NCI-H226 (cell line): ENCODE measurements around the gene TBATA.
"Not testable (repeated sequence)": the region's sequence is repeated elsewhere in the genome, so short reads cannot be mapped to it uniquely, and the experiment has no call there.

Experiments
- DNase-seq: peaks from one replicate; pipeline ENCODE4 v3.0.0-alpha.2; 2015

TBATA gene

DNA sequence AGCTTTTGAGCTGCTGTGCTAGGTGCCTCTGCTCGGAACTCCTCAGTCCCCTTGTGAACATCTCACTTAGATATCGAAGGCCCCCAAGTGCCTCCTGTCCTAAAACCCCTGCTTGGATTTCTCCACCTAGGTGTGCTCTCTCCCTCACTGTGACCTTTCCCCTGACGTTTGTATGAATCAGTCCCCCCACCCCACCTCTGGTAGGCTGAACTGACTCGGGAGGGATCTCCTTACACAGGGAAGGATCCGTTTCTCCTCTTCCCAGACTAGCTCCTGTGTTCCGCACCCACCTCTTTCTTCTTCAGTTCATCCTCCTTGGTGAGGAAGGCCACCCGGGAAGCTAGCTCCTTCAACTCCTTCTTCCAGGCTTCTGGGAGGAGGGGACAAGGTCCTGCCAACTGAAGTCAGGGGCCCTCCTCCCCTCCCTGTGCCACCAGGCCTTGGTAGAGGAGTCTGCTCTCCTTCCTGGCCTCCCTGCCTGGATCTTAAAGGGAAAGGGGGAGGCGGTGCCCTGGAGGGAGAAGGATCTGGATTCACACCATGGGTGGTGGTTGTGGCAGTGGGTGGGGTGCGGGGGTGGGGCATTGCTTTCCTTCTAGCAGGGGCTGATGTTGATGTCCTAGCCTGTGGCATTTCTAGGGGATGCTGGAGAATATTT, 6.8 kb downstream of the TBATA start:
- no peak for DNase-seq

DNA sequence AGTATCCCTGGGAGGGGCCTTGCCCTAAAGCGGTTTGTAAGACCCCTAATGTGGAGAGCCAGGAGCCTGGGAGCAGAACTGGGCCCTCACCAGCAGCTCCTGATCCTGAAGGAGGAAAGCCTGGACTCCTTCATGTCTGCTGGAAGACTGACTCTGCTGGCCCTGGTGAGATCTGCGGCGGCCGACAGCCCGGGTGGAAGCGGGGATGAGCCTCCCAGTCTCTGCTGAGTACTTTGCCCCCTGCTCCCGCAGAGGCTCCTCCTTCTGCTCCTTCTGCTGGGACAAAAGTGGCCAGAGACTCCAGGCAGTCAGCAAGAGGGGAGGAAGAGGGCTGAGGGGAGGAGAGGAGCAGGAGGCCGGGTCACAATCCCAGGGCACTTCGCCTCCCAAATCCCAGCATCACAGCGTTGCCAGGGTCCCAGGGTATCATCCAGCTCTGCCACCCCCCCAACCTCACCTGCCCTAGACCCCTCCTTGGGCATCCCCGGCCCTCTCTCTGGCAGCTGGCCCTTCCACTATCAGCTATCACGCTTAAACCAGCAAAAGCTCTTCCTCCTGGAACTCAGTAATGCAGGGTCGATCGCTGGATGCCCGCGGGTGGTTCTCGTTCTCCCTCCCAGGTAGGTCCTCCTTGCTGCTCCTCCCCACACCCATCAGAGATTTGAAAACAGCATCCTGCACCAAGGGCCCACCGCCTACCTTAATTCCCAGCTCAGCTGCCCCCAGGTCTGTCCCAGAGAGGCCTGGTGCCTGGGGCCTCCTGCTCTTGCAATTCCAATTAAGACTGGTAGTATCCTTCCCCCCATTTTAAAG, 7.9 kb downstream of the TBATA start:
- no peak for DNase-seq

DNA sequence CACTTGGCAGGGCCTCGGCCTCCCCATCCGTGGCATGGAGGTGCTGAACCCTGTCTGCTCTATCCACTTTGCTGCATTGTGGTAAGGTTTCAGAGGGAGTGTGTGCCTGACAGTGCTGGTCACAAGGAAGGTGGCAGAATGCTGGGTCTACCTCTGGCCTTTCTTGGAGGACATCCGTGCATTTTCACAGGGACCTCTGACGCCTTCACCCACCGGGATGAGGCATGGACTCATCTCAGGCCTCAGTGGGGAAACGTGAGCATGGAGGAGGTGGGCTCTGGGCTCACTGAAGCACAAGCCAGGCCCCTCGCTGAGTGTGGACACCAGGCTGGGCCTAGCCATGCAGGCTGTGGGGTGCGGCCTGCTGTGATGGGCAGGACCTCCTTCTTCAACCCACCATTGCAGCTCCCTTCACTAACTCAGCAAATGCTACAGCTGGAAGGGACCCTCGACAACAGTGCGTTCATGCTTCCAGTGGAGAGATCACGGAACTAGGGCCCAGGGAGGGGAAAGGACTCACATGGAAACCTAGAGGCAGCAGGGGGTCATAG, 8.6 kb downstream of the TBATA start:
- no peak for DNase-seq

DNA sequence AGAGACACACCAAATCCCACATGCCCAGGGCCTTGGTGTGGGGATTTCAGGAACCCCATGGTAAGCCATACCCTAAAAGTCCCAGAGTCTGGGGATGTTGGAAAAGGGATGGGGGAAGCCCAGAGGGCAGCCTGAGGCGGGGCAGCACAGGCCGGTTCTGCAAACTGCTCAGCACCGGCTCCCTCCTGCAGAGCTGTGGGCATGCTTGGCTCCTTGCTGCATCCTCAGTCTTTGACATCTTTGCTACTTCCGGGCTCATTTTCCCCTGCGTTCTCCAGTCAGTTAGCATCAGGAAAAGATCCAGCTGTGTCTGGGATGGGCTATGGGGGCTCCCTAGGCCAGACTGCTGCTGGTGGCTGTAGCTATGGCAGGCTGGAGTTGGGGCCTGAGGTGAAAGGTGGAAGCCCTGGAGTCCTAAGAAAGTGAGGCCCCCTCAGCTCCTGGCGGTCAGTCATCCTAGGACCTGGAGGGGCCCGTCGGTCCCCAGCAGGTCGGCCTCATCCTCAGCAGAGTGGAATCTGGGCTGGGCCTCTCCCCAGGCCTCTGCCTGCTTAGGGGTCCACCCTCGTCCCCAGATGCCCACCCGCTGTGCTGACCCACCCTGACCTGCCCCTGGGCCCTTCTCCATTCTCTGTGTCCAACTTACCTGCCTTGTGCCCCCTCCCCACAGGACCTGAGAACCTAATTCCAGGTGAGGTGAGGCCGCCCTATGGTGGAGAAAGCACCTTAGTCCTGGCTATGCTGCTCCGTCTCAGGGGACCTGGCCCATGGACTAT, 9.3 kb downstream of the TBATA start:
- DNase-seq: no peak

DNA sequence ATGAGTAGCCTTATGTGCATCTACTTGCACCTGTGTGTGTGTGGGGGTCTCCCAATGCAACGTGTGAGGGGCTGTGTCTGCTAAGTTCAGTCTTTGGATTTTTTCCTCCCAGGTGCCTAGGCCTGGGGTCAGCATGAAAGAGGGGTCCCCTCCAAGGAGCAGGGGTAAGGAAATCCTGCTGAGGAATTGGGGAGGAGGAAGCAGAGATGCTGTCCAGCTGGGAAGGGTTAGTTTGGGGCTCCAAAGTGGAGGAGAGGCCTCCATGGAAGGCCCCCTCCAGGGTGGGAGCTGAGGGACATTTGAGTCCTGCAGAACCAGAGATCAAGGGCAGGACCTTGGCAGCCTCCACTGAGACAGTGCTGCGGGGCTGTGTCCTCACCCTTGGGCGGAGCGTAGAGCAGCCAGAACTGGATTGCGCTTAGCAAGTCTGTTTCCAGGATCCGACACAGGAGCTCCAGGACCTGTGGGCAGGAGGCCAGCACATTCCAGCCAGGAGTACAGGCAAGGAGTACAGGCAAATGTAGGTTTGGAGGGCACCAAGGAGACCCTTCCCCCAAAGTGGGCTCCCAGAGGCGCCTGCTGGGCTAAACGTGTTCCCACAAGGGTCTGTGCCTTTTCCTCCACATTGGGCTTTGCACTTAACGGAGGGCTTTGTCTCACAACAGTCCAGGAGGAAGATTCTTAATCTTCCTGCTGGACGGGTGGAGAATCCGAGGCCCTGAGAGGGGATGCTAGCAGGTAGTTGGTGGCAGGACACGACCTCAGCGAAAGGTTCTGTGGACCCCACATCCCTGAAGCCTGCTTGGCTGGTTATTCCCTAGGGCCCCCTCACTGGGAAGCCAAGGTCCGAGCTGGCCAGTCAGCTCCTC, 10.1 kb downstream of the TBATA start:
- DNase-seq: no peak

DNA sequence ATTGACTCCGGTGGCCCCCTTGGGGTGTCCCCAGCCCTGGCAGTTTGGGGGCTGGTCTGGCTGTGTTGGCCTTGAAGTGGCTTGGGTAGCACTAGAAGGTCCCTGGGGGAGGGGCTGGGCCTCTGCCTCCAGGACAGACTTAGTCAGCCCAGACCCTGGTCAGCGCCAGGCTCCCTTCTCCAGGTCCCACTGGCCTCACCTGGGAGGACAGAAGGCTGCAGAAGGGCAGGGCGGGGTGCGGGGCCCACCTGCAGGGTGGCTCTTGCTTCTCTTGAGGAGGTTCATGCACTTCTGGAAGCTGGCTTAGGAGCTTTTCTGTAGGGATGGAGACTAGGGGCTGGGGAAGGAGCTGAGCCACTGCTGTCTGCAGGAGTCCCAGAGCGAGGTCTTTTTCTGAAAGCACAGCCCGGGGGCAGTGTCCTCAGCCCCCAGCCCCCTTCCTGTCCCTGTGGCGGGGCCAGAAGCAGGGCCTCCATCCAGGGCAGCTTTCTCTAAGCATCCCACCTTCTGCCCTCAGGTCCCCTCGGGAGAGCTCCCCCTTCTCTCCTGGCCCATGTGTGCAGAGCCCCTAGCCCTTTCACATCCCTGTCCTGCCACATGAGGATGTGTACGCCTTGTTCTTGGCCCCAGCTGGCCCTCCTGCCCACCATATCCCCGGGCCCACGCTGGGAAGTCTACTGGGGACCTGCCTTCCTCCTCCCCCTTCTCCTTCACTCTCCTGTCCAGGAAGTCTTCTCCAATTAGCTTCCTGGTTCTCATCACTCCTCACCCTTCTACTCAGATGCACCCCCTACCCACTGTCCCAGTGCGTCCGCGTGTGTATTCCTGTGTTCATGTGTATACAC, 11.0 kb downstream of the TBATA start:
- DNase-seq: no peak

DNA sequence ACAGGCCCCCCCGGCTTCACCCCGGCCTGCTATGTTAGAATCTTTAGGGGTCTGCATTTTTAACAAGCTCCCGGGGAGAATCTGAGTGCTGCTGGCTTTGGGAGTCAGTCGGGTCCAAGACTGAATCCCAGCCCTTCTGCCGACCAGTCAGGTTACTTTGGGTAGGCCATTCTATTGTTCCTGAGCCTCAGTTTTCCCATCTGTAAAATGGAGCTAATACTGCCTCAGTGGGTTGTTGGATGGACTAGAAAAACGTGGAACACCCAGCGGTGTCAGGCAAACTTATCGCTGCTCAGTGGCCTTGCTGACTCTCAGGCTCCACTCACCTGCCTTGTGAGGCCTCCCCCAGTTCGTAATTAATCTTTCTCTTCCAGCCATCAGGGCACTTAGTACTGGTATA, 11.7 kb downstream of the TBATA start:
- DNase-seq: no peak

DNA sequence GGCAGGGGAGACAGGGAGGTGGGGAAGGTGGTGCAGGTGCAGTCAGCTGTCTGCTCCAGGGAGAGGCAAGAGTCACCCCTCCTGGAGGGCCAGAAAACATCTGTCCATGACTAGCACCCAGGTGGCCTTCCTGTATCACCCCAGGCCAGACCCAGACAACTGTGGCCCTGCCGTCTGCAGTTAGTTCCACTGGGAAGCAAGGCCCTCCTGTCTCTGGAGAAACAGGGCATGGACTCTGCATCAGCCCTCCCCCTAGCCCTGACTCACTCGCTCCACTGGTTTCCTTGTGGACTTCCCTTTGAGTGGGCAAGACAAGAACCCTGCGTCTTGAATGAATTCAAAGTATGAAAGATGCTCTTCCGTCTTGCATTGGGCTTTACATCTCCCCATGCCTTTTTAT, 12.6 kb downstream of the TBATA start:
- no peak for DNase-seq

DNA sequence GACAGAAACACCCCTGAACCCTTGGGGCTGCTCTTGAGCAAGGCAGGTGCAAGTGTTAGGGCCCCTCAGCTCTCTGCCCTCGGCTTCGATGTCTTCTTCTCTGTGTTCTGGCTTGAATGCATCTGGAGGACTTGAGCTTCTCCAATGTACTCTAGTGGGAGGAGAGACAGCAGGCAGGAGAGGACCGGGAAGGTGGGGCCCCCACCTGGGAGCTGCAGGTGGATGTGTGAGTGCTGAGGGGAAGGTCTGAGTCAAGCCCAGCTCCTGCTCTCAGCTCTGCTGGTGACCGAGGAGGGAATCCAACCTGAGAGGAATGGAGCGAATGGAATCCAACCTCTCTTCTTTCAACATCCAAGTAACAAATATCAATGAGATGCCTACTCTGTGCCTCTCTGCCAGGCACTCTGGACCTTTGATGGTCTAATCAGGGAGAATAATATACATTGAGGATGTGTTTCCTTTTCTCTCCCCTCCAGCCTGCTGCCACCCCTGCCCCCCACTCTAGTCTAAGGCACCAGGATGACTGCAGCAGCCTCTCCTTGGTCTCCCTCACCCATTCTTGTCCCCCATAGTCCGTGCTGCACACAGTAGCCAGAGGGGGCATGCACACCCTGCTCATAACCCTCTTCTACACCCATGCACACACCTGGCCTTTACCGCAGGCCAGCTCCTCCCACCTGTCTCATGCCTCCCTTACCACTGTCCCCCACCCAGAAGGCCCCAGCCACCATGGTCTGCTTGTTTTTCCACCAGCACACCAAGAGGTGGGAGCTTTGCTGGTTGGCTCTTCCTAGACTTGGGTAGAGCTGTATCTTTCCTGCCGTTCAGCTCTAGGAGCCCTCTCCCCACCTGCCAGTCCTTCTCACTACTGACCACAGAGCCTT, 13.6 kb downstream of the TBATA start:
- DNase-seq: no peak

DNA sequence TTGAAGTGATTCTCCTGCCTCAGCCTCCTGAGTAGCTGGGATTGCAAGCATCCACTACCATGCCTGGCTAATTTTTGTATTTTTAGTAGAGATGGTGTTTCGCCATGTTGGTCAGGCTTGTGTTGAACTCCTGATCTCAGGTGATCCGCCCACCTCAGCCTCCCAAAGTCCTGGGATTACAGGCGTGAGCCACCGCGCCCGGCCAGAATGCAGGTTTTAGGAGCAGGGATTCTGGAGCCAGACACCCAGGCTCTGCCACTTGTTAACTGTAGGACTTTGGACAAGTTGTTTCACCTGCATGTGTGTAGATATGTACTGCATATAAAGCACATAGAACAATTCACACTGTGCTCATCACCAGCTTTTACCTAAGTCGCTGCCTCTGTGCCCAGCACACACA, 14.7 kb downstream of the TBATA start:
- not testable (repeated sequence) for DNase-seq

DNA sequence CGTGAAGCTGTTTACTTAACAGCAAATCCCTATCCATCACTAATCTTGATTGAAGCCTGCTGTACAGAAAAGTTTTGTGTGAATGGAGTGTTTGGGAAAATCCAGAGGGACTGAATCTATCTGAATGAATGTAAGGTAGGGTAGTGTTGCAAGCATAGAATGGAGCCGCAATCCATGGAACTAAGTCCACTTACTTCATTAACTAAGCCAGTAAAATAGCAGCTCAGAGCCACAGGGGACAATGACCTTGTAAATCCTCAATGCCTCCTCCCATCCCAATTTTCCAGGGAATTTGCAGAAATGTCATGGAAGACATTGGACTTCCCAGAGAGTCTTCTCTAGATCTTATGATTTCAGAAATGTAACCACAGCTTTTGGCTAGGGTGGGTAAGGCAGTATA, 15.2 kb downstream of the TBATA start:
- DNase-seq: no peak

DNA sequence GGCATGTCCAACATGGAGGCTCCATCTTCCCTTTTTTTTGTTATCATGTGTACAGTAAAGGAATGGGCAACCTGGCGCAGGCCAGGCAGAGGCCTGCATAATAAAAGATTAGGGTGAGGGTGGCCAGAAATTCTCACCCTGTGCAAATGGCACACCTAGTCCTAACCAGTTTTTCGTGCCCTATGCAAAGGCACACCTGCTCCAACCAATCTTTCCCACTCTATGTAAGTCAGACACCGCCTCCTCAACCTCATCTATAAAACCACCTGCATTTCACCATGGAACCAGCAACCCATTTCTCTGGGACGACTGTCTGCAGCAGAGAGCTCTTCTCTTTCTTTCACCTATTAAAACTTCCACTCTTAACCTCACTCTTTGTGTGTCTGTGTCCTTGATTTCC, 16.1 kb downstream of the TBATA start:
- no peak for DNase-seq

DNA sequence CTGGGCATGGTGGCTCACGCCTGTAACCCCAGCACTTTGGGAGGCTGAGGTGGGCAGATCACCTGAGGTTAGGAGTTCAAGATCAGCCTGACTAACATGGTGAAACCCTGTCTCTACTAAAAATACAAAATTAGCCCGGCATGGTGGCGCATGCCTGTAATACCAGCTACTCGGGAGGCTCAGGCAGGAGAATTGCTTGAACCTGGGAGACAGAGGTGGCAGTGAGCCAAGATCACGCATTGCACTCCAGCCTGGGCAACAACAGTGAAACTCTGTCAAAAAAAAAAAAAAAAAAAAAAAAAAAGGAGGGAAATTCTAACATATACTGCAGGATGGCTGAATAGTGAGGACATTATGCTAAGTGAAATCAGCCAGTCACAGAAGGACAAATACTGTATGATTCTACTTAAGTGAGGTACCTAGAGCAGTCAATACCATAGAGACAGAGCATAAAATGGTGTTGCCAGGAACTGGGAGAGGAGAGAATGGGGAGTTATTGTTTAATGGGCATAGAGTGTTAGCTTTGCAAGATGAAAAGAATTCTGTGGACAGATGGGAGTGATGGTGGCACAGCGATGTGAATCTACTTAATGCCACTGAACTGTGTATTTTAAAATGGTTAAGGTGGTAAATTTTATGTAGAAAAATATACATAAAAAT, 17.0 kb downstream of the TBATA start:
- not testable (repeated sequence) for DNase-seq

DNA sequence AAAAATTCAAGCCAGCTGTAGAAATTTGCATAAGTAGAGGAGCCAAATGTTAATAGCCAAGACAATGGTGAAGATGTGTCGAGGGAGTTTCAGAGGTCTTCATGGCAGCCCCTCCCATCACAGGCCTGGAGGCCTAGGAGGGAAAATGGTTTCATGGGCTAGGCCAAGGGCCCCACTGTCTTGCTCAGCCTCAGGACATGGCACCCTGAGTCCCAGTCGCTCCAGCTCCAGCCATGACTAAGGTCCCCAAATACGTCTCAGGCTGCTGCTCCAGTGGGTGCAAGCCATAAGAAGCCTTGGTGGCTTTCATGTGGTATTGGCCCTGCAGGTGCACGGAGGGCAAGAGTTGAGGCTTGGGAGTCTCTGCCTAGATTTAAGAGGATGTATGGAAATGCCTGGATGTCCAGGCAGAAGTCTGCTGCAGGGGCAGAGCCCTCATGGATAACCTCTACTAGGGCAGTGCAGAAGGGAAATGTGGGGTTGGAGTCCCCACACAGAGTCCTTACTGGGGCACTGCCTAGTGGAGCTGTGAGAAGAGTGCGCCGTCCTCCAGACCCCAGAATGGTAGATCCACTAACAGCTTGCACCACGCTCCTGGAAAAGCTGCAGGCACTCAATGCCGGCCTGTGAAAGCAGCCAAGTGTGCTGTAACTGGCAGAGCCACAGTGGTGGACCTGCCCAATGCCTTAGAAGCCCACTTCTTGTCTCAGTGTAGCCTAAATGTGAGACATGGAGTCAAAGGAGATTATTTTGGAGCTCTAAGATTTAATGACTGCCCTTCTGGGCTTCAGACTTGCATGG, 19.2 kb downstream of the TBATA start:
- no peak for DNase-seq

DNA sequence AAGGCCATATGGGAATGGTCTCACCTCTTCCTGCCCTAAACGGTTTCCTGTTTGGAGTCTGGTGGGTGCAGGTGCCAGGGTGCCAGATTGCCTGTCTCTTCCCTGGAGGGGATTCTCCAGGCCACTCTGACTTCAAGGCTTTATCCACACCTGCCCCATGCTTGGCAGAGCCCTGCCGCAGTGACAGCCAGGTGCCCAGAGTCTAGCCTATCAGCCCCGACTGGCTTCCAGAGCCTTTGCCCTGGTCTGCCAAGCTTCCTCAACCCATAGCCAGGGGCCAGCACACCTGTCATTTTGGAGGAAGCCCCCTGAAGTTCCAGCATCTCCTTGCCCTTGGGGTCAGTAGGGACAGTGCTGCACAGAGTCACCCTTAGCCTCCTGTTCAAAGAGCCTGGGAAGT, 21.6 kb downstream of the TBATA start:
- no peak for DNase-seq

DNA sequence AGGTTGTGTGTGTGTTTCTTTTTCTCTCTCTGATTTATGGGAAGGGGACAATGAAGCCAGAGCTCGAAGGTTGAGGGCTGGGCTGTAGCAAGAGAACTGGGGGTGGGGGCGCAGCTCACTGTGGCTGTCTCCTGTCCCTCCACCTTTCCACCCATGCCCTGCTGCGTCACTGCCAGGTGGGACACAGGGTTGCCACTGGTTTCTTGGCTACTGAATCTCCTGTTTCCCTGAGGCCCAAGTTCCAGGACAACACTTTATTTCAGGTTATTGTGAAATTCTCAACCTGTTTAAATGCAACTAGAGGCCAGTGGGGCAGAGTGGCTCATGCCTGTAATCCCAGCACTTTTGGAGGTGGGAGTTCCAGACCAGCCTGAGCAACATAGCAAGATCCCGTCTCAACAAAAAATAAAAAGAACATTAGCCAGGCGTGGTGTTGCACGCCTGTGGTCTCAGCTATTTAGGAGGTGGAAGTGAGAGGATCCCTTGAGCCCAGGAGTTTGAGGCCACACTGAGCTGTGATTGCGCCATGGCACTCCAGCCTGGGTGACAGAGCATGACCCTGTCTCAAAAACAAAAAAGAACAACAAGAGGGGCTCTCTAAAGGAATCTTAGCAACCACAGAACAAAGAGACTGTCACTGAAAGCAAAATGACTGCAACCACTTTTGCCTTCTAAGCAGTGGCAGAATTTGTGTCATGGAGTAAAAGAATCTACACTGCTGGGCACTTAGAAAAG, 22.6 kb downstream of the TBATA start:
- DNase-seq: no peak

DNA sequence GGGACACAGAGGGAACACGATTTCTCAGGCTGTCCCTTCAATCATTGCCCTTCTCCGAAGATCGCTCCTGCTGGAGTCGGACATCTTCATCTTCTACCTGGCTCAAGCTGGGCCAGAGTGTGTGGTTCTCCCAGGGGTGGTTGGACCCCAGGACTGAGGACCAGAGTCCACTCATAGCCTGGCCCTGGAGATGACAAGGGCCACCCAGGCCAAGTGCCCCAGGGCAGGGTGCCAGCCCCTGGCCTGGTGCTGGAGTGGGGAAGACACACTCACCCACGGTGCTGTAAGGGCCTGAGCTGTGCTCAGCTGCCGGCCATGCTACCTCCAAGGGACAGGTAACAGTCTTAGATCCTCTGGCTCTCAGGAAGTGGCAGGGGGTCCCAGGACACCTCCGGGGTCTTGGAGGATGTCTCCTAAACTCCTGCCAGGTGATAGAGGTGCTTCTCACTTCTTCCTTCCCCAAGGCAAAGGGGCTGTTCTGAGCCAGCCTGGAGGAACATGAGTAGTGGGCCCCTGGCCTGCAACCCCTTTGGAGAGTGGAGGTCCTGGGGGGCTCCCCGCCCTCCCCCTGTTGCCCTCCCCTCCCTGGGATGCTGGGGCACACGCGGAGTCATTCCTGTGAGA, 23.3 kb downstream of the TBATA start:
- DNase-seq: no peak
